Neural cell (in vitro differentiated cells): ENCODE measurements around the gene OR4F6.

Experiments
- EP300 ChIP-seq: fragments of 450-650 bp; conservative IDR thresholded peaks from 2 replicates; pipeline ENCODE4 v1.6.1; 2014; ENCODE audit warnings: antibody characterized with exemption, mild to moderate bottlenecking, moderate library complexity; ENCODE audit not compliant: poor library complexity, severe bottlenecking
- EZH2 ChIP-seq: fragments of 200-600, 300-800 bp; shearing (Covaris generic), sonication (generic); IDR thresholded peaks from 2 replicates; pipeline ENCODE4 v1.6.1; 2014; ENCODE audit warnings: antibody characterized with exemption, low read length, borderline replicate concordance, mild to moderate bottlenecking; ENCODE audit not compliant: insufficient read depth, poor library complexity, severe bottlenecking
- MXI1 ChIP-seq: fragments of 450-650 bp; conservative IDR thresholded peaks from 2 replicates; pipeline ENCODE4 v1.6.1; 2014; ENCODE audit warnings: antibody characterized with exemption, mild to moderate bottlenecking; ENCODE audit not compliant: poor library complexity, severe bottlenecking
- POLR2AphosphoS5 ChIP-seq: IDR thresholded peaks from 2 replicates; pipeline ENCODE4 v1.6.1; 2012
- RAD21 ChIP-seq: fragments of 450-650 bp; conservative IDR thresholded peaks from 2 replicates; pipeline ENCODE4 v1.6.1; 2014; ENCODE audit warnings: antibody characterized with exemption, mild to moderate bottlenecking, moderate library complexity
- SMC3 ChIP-seq: fragments of 450-650 bp; conservative IDR thresholded peaks from 2 replicates; pipeline ENCODE4 v1.6.1; 2014; ENCODE audit warnings: antibody characterized with exemption, mild to moderate bottlenecking, moderate library complexity; ENCODE audit not compliant: poor library complexity
- TF ChIP-seq, protein P1 (sequence below): fragments of 450-650 bp; IDR thresholded peaks from 2 replicates; pipeline ENCODE4 v1.5.1; 2014; ENCODE audit warnings: antibody characterized with exemption, mild to moderate bottlenecking, moderate library complexity; ENCODE audit not compliant: poor library complexity, severe bottlenecking
- TF ChIP-seq, protein P2 (sequence below): IDR thresholded peaks from 2 replicates; pipeline ENCODE4 v1.6.1; 2012; ENCODE audit warnings: borderline replicate concordance

DNA sequence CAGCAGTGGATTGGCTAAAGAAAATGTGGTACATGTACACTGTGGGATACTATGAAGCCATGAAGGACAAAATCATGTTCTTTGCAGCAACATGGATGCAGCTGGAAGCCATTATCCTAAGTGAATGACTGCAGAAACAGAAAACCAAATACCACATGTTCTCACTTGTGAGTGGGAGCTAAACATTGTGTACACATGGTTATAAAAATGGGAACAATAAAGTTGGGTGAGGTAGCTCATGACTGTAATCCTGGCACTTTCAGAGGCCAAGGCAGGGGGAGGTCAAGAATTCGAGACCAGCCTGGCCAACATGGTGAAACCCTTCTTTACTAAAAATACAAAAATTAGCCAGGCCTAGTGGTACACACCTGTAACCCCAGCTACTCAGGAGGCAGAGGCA is 3.6 kb upstream of the OR4F6 start:
- TF ChIP-seq POLR2AphosphoS5 (no peak), EZH2 (no peak), RAD21 (no peak), SMC3 (no peak), EP300 (no peak), MXI1 (no peak)
- TF ChIP-seq, protein P1, sequence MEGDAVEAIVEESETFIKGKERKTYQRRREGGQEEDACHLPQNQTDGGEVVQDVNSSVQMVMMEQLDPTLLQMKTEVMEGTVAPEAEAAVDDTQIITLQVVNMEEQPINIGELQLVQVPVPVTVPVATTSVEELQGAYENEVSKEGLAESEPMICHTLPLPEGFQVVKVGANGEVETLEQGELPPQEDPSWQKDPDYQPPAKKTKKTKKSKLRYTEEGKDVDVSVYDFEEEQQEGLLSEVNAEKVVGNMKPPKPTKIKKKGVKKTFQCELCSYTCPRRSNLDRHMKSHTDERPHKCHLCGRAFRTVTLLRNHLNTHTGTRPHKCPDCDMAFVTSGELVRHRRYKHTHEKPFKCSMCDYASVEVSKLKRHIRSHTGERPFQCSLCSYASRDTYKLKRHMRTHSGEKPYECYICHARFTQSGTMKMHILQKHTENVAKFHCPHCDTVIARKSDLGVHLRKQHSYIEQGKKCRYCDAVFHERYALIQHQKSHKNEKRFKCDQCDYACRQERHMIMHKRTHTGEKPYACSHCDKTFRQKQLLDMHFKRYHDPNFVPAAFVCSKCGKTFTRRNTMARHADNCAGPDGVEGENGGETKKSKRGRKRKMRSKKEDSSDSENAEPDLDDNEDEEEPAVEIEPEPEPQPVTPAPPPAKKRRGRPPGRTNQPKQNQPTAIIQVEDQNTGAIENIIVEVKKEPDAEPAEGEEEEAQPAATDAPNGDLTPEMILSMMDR: no peak
- TF ChIP-seq, protein P2, sequence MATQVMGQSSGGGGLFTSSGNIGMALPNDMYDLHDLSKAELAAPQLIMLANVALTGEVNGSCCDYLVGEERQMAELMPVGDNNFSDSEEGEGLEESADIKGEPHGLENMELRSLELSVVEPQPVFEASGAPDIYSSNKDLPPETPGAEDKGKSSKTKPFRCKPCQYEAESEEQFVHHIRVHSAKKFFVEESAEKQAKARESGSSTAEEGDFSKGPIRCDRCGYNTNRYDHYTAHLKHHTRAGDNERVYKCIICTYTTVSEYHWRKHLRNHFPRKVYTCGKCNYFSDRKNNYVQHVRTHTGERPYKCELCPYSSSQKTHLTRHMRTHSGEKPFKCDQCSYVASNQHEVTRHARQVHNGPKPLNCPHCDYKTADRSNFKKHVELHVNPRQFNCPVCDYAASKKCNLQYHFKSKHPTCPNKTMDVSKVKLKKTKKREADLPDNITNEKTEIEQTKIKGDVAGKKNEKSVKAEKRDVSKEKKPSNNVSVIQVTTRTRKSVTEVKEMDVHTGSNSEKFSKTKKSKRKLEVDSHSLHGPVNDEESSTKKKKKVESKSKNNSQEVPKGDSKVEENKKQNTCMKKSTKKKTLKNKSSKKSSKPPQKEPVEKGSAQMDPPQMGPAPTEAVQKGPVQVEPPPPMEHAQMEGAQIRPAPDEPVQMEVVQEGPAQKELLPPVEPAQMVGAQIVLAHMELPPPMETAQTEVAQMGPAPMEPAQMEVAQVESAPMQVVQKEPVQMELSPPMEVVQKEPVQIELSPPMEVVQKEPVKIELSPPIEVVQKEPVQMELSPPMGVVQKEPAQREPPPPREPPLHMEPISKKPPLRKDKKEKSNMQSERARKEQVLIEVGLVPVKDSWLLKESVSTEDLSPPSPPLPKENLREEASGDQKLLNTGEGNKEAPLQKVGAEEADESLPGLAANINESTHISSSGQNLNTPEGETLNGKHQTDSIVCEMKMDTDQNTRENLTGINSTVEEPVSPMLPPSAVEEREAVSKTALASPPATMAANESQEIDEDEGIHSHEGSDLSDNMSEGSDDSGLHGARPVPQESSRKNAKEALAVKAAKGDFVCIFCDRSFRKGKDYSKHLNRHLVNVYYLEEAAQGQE: no peak
